Endothelial cell of coronary artery (primary cell): ENCODE data around the gene MPPED1. TPM values are rescaled to one million over a fixed set of nuclear protein-coding genes. Genes with fewer than 3 reads are reported as not detected.

Experiments
- total RNA-seq: library from RNA; depleted of rRNA; stranded (reverse); fragments of >200 nt; gene quantifications from 2 replicates; pipeline ENCODE4 v1.2.3, GENCODE V29; 2014

Gene MPPED1, protein sequence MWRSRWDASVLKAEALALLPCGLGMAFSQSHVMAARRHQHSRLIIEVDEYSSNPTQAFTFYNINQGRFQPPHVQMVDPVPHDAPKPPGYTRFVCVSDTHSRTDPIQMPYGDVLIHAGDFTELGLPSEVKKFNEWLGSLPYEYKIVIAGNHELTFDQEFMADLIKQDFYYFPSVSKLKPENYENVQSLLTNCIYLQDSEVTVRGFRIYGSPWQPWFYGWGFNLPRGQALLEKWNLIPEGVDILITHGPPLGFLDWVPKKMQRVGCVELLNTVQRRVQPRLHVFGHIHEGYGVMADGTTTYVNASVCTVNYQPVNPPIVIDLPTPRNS
- total RNA-seq = under 0.01 TPM in 1 of 2 replicates, not detected in the other

DNA sequence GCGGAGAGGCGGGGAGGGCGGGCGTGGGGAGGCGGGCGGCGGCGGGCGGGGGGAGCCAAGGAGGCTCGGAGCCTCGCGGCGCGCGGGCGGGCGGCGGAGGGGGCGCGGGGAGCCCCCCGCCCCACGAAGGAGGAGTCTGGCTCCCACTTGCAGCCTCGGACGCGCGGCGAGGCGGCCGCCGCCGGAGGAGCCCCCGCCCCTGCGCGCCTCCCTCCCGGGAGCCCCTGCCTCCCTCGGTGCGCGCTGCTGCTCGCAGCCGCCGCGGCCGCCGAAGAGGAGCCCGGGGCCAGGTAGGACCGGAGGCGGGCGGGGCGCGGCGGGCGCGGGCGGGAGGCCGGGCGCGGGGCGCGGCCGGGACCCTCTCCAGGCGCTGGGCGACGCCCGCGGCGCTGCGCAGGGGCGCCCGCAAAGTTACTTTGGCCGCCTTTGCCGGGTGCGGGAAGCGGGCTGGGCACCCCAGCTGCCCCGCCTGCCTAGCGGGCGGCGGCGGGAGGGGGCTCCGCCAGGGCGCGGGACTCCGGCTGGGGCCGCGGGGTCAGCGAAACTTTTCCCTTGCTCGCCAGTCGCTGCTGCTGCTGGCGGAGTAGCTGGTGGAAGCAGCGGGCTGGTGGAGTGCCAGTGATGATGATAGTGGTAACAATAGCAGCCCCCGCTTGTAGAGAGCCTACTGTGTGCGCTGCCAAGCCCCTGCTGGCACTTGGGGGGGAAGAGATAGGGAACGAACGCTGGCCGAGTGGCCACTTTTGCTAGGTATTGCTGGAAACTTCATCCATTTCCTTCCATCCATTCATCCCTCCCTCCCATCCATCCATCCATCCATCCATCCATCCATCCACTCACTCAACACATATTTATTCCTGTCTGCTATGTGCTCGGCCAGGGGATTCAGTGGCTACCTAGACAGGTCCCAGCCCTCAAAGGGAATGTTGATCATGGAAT lies at the start of gene MPPED1:
Gene MPPED1 (plus strand): TSS at position 146 of the 939 bp plus-strand sequence. CDS start 12,972 bp downstream, outside the sequence.

Other genes with a start within 250 kb of the MPPED1 start
- 29.2 and 29.6 TPM in 2 replicates for gene TTLL12, start 224.9 kb upstream of the MPPED1 start, total RNA-seq
- gene SCUBE1, start 68.6 kb upstream of the MPPED1 start, total RNA-seq = not detected in 2 replicates